K562 treated with DMSO at 1 percent for 4 hours (cell line): Measurements from ENCODE around the gene RNF144A. TPM values are rescaled to one million over a fixed set of nuclear protein-coding genes. Genes with fewer than 3 reads are reported as not detected.

Experiments used
- total RNA-seq: library from RNA; unstranded; fragments of 300-600 nt; gene quantifications from 2 replicates; pipeline ENCODE4 v1.2.3, GENCODE V29; 2022; ENCODE audit not compliant: insufficient read depth

The RNF144A gene
- total RNA-seq, result 5.5 and 7.3 TPM in 2 replicates

GRCh38 chr2:6917071-6917760 is at the start of gene RNF144A:
Gene RNF144A, plus strand, starts transcription at chr2:6917412. Its CDS starts 79,515 bp downstream, at chr2:6996927.

GRCh38 chr2:6877402-6878304 is 39.6 kb upstream of the RNF144A start, which contains the start of gene RSAD2:
Gene RSAD2, plus strand, starts transcription at chr2:6877777. Its CDS starts 24 bp downstream, at chr2:6877801.

Other genes with a start within 250 kb of the RNF144A start
- 19.7 and 27.6 TPM in 2 replicates for gene CMPK2, start 51.5 kb upstream of the RNF144A start, total RNA-seq
- gene RSAD2, start 39.6 kb upstream of the RNF144A start, total RNA-seq, result 0.82 TPM in 1 of 2 replicates, not detected in the other